A549 (cell line): ENCODE data around the gene TASOR2. TPM values are rescaled to one million over a fixed set of nuclear protein-coding genes. Genes with fewer than 3 reads are reported as not detected.

Experiments
- ATAC-seq, 2 experiments: fragments of 200-7000 bp in 1 of 2; fragments of >200 bp in 1 of 2; cut with Nextera tagmentation in 1 of 2; cut with Tn5 transposase in 1 of 2; 3 replicates each; pipeline versions ENCODE4 v1.8.0 to v1.9.1; 2018 to 2020; ENCODE audit warnings: mild to moderate bottlenecking in 1 of 2, moderate library complexity in 1 of 2
- CTCF ChIA-PET: fragments of 300-600 bp; sonication (Branson Sonifier 250); formaldehyde crosslinking; extraction: SDS; loops from one replicate; lab custom pipeline; 2021; ENCODE audit warnings: antibody characterized with exemption, inconsistent platforms; lab: Yijun Ruan, JAX
- POLR2A ChIA-PET: fragments of 350-600 bp; formaldehyde crosslinking; extraction: SDS; loops from one replicate; lab custom pipeline; 2021; ENCODE audit warnings: antibody characterized with exemption, inconsistent platforms; lab: Yijun Ruan, JAX
- DNase-seq, 2 experiments: peaks; one replicate each; pipeline versions ENCODE4 v3.0.0 to v3.0.0-alpha.2; 2011 to 2016; ENCODE audit warnings: low read depth in 1 of 2, low spot score in 1 of 2
- FAIRE-seq: peaks from 2 replicates; lab custom pipeline; 2011; peaks lifted over from hg19 to GRCh38; lab: Jason Lieb, UNC
- H3K27ac ChIP-seq, 2 experiments: fragments of >200 bp; sonication (Bioruptor Twin); formaldehyde crosslinking; 3 replicates each; pipeline ENCODE4 v1.5.1; 2016 to 2017
- H3K4me1 ChIP-seq: fragments of >200 bp; sonication (Bioruptor Twin); formaldehyde crosslinking; 3 replicates; pipeline ENCODE4 v1.6.1; 2016
- H3K4me2 ChIP-seq: fragments of >200 bp; sonication (Bioruptor Twin); formaldehyde crosslinking; 3 replicates; pipeline ENCODE4 v1.6.1; 2016
- H3K4me3 ChIP-seq: fragments of >200 bp; sonication (Bioruptor Twin); formaldehyde crosslinking; 3 replicates; pipeline ENCODE4 v1.5.1; 2016
- H3K9me3 ChIP-seq: fragments of >200 bp; sonication (Bioruptor Twin); formaldehyde crosslinking; 3 replicates; pipeline ENCODE4 v1.6.1; 2016
- CBX8 ChIP-seq: fragments of 200-600 bp; sonication (generic); IDR thresholded peaks from 2 replicates; pipeline ENCODE4 v1.6.1; 2016
- CHD2 ChIP-seq: fragments of 150-350 bp; IDR thresholded peaks from 2 replicates; pipeline ENCODE4 v1.6.1; 2014; ENCODE audit warnings: low read length; ENCODE audit not compliant: partially characterized antibody
- CHD4 ChIP-seq: fragments of 200-600 bp; sonication (generic); IDR thresholded peaks from 2 replicates; pipeline ENCODE4 v1.6.1; 2016; ENCODE audit warnings: antibody characterized with exemption, mild to moderate bottlenecking, borderline replicate concordance
- EHF ChIP-seq: fragments of 250-450 bp; sonication (Bioruptor Pico); IDR thresholded peaks from 2 replicates; pipeline ENCODE4 v1.5.0; 2020; ENCODE audit warnings: mild to moderate bottlenecking
- ESRRA ChIP-seq: fragments of 150-350 bp; IDR thresholded peaks from 2 replicates; pipeline ENCODE4 v1.6.1; 2014; ENCODE audit warnings: mild to moderate bottlenecking, low read length, borderline replicate concordance
- FOSL2 ChIP-seq, 2 experiments: fragments of 450-650 bp in 1 of 2; fragments of >200 bp in 1 of 2; sonication (Bioruptor Twin) in 1 of 2; formaldehyde crosslinking; IDR thresholded peaks; 2 replicates each; pipeline versions ENCODE4 v1.5.0 to v1.6.1; 2016 to 2020; ENCODE audit warnings: mild to moderate bottlenecking in 1 of 2, moderate library complexity in 1 of 2
- HOXB13 ChIP-seq: fragments of 250-450 bp; sonication (Bioruptor Pico); IDR thresholded peaks from 2 replicates; pipeline ENCODE4 v1.5.0; 2020; ENCODE audit warnings: low read depth, mild to moderate bottlenecking, moderate library complexity
- HOXB5 ChIP-seq: fragments of 250-450 bp; sonication (Bioruptor Pico); IDR thresholded peaks from 2 replicates; pipeline ENCODE4 v1.5.0; 2020; ENCODE audit warnings: mild to moderate bottlenecking, moderate library complexity
- KDM5A ChIP-seq: fragments of 200-600 bp; sonication (generic); IDR thresholded peaks from 2 replicates; pipeline ENCODE4 v1.6.1; 2016; ENCODE audit warnings: antibody characterized with exemption, mild to moderate bottlenecking
- MYC ChIP-seq: IDR thresholded peaks from 2 replicates; pipeline ENCODE4 v1.6.1; 2012; ENCODE audit warnings: mild to moderate bottlenecking, inconsistent platforms, low read length, improper control_type of control experiment, borderline replicate concordance
- NR3C1 ChIP-seq: fragments of >200 bp; sonication (Bioruptor Twin); formaldehyde crosslinking; IDR thresholded peaks from 3 replicates; pipeline ENCODE4 v1.6.1; 2017
- PHF8 ChIP-seq: fragments of 200-600 bp; sonication (generic); IDR thresholded peaks from 2 replicates; pipeline ENCODE4 v1.6.1; 2016; ENCODE audit warnings: low read depth, mild to moderate bottlenecking, antibody characterized with exemption, moderate library complexity, borderline replicate concordance
- RAD21 ChIP-seq, 2 experiments: fragments of >200 bp in 1 of 2; sonication (Bioruptor Twin) in 1 of 2; formaldehyde crosslinking in 1 of 2; IDR thresholded peaks in 1 of 2; conservative IDR thresholded peaks in 1 of 2; 2 replicates in 1 of 2; 3 replicates in 1 of 2; pipeline ENCODE4 v1.6.1; 2012 to 2018; ENCODE audit warnings: inconsistent platforms in 1 of 2
- RFX5 ChIP-seq: fragments of 450-650 bp; IDR thresholded peaks from 2 replicates; pipeline ENCODE4 v1.7.1; 2014; ENCODE audit warnings: antibody characterized with exemption, mild to moderate bottlenecking, moderate library complexity
- SMC3 ChIP-seq: fragments of >200 bp; sonication (Bioruptor Twin); formaldehyde crosslinking; IDR thresholded peaks from 3 replicates; pipeline ENCODE4 v1.6.1; 2018; ENCODE audit warnings: inconsistent platforms
- SREBF2 ChIP-seq: fragments of 450-650 bp; IDR thresholded peaks from 2 replicates; pipeline ENCODE4 v1.6.1; 2014; ENCODE audit warnings: mild to moderate bottlenecking, moderate library complexity
- ZNF302 ChIP-seq: fragments of 250-450 bp; sonication (Bioruptor Pico); IDR thresholded peaks from 2 replicates; pipeline ENCODE4 v1.9.0; 2021; ENCODE audit warnings: inconsistent platforms, mild to moderate bottlenecking, moderate library complexity
- ZSCAN20 ChIP-seq: fragments of 250-450 bp; sonication (Bioruptor Pico); IDR thresholded peaks from 2 replicates; pipeline ENCODE4 v1.8.0; 2022; ENCODE audit warnings: mild to moderate bottlenecking, moderate library complexity
- WGBS: methylation state at CpG from one replicate; pipeline ENCODE4 v1.1.6; 2017; ENCODE audit errors: missing lambda C conversion rate; 5-methylcytosine and 5-hydroxymethylcytosine counted together
- polyA plus RNA-seq, 4 experiments: library from polyadenylated mRNA; depleted of rRNA in 3 of 4; stranded (reverse); fragments of >200 nt; fragmentation: RNase III in 1 of 4; extraction: RNeasy Plus Mini Kit Qiagen cat#74134 plus additional on column Dnase treatment in 1 of 4; gene quantifications; 2 replicates in 3 of 4; 3 replicates in 1 of 4; pipeline ENCODE4 v1.2.3, GENCODE V29; 2011 to 2017
- TF ChIP-seq, protein P1 (sequence below): fragments of 250-450 bp; sonication (Bioruptor Pico); IDR thresholded peaks from 2 replicates; pipeline ENCODE4 v1.5.0; 2021; ENCODE audit warnings: mild to moderate bottlenecking, moderate library complexity, borderline replicate concordance
- TF ChIP-seq, protein P2 (sequence below): fragments of >200 bp; sonication (Bioruptor Twin); formaldehyde crosslinking; IDR thresholded peaks from 2 replicates; pipeline ENCODE4 v1.6.1; 2016
- TF ChIP-seq, protein P3 (sequence below): fragments of >200 bp; sonication (Bioruptor Twin); formaldehyde crosslinking; IDR thresholded peaks from 3 replicates; pipeline ENCODE4 v1.6.1; 2016
- TF ChIP-seq, protein P4 (sequence below): fragments of >200 bp; sonication (Bioruptor Twin); formaldehyde crosslinking; IDR thresholded peaks from 3 replicates; pipeline ENCODE4 v1.5.1; 2016
- TF ChIP-seq, protein P5 (sequence below): fragments of 450-650 bp; IDR thresholded peaks from 2 replicates; pipeline ENCODE4 v1.6.1; 2014; ENCODE audit warnings: antibody characterized with exemption

TASOR2 gene
- polyA plus RNA-seq, 2 of the 4 experiments (the other 2 are of a cell fraction): 27.0 to 96.7 TPM

DNA sequence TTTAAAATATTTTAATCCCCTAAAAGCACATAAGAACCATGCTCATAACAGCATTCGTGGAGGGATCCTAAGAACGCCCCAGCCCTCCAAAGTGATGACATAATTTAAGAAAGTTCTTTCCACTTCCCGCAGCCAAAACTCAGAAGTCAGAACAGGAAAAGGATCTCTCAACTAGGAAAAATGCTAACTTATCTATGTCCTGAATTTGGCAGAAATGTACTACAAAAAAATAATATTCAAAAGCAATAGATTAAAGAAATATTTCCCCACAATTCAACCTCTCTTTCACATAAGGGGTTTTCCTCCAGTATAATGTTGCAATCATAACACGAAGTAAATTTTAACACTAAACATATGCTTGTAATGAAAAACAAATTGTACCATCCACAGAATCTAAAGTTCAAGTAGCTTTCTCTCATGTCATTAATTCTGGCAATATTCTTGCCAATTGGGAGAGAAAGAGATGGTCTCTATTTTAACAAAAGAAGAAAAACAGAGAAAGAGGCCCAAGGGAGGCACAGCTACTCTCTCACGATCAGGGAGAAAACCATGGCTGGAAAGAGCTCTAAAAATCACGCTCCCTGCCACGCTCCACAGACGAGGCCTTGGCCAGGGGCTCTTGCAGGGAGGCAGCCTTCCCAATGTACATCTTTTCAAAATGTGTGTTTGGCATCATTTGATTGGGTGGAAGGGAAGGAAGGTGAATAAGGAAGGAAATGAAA is 41.1 kb upstream of the TASOR2 start:
- TF ChIP-seq RAD21 (conservative IDR thresholded peaks at IDR 0.05 in 1 of 2, IDR thresholded peaks at IDR 0.05 in 1 of 2) (no peak), PHF8 (no peak), EHF (no peak), ESRRA (no peak), ZSCAN20 (no peak), NR3C1 (no peak), SREBF2 (no peak), KDM5A (no peak), MYC (no peak), SMC3 (no peak)
- FAIRE-seq: no peak
- WGBS: 92% methylated on average over 8 of the region's 8 CpGs
- no peak overlapping the region for H3K4me3 ChIP-seq
- H3K27ac ChIP-seq: no peak overlapping the region
- DNase-seq: no peak
- ATAC-seq: no peak
- no peaks in the 10 kb centered on the region for H3K9me3 ChIP-seq
- ChIA-PET POLR2A (no interaction called here), CTCF (interaction anchor here (0.6 to 2.6 kb wide), 8 partner anchors 10 to 167 kb away, joined by 3 to 9 read pairs (median 4); no protein-coding TSS in a partner anchor)
- H3K4me1 ChIP-seq: no peaks in the 10 kb centered on the region
- no peak overlapping the region for H3K4me2 ChIP-seq

DNA sequence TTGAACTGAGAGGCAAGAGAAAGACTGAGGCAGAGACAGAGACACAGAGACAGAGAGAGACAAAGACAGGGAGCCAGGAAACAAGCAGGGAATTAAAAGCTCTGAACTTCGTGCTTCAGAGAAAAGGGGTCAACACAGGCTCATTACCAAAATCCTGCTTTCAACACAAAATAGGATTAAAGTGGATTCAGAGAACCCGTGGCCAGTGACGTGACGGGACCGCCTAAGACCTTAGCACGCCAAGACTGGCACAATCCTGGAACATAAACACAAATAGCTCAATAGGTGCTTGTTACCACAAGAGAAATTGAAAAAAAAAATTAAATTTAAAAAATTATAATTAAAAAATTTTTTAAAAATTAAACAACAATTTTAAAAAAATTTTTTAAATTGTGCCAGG is 39.7 kb upstream of the TASOR2 start:
- FAIRE-seq (no peak), DNase-seq (no peak), ATAC-seq (no peak)
- no peak for TF ChIP-seq RFX5
- TF ChIP-seq NR3C1: no peak
- TF ChIP-seq, protein P1, sequence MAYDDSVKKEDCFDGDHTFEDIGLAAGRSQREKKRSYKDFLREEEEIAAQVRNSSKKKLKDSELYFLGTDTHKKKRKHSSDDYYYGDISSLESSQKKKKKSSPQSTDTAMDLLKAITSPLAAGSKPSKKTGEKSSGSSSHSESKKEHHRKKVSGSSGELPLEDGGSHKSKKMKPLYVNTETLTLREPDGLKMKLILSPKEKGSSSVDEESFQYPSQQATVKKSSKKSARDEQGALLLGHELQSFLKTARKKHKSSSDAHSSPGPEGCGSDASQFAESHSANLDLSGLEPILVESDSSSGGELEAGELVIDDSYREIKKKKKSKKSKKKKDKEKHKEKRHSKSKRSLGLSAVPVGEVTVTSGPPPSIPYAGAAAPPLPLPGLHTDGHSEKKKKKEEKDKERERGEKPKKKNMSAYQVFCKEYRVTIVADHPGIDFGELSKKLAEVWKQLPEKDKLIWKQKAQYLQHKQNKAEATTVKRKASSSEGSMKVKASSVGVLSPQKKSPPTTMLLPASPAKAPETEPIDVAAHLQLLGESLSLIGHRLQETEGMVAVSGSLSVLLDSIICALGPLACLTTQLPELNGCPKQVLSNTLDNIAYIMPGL (CRISPR knock-in tag): no peak
- TF ChIP-seq MYC: no peak
- TF ChIP-seq ESRRA: no peak
- TF ChIP-seq, protein P2, sequence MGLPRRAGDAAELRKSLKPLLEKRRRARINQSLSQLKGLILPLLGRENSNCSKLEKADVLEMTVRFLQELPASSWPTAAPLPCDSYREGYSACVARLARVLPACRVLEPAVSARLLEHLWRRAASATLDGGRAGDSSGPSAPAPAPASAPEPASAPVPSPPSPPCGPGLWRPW: no peak
- no peak for TF ChIP-seq CHD4
- no peak for TF ChIP-seq RAD21 (conservative IDR thresholded peaks at IDR 0.05 in 1 of 2, IDR thresholded peaks at IDR 0.05 in 1 of 2)
- no peak for TF ChIP-seq HOXB5
- TF ChIP-seq, protein P3, sequence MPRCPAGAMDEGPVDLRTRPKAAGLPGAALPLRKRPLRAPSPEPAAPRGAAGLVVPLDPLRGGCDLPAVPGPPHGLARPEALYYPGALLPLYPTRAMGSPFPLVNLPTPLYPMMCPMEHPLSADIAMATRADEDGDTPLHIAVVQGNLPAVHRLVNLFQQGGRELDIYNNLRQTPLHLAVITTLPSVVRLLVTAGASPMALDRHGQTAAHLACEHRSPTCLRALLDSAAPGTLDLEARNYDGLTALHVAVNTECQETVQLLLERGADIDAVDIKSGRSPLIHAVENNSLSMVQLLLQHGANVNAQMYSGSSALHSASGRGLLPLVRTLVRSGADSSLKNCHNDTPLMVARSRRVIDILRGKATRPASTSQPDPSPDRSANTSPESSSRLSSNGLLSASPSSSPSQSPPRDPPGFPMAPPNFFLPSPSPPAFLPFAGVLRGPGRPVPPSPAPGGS: no peak
- no peak for TF ChIP-seq FOSL2 (IDR thresholded peaks at IDR 0.05)
- no peak for TF ChIP-seq FOSL2 (CRISPR knock-in tag; IDR thresholded peaks at IDR 0.05)
- TF ChIP-seq, protein P4, sequence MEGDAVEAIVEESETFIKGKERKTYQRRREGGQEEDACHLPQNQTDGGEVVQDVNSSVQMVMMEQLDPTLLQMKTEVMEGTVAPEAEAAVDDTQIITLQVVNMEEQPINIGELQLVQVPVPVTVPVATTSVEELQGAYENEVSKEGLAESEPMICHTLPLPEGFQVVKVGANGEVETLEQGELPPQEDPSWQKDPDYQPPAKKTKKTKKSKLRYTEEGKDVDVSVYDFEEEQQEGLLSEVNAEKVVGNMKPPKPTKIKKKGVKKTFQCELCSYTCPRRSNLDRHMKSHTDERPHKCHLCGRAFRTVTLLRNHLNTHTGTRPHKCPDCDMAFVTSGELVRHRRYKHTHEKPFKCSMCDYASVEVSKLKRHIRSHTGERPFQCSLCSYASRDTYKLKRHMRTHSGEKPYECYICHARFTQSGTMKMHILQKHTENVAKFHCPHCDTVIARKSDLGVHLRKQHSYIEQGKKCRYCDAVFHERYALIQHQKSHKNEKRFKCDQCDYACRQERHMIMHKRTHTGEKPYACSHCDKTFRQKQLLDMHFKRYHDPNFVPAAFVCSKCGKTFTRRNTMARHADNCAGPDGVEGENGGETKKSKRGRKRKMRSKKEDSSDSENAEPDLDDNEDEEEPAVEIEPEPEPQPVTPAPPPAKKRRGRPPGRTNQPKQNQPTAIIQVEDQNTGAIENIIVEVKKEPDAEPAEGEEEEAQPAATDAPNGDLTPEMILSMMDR: no peak
- no peak for TF ChIP-seq CBX8
- no peak for TF ChIP-seq HOXB13 (CRISPR knock-in tag)
- TF ChIP-seq CHD2: no peak
- TF ChIP-seq, protein P5, sequence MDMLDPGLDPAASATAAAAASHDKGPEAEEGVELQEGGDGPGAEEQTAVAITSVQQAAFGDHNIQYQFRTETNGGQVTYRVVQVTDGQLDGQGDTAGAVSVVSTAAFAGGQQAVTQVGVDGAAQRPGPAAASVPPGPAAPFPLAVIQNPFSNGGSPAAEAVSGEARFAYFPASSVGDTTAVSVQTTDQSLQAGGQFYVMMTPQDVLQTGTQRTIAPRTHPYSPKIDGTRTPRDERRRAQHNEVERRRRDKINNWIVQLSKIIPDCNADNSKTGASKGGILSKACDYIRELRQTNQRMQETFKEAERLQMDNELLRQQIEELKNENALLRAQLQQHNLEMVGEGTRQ: no peak
- no peak for TF ChIP-seq ZNF302 (CRISPR knock-in tag)
- H3K27ac ChIP-seq: no peak overlapping the region
- no peaks in the 10 kb centered on the region for H3K9me3 ChIP-seq
- WGBS: 91% methylated on average over 6 of the region's 6 CpGs
- ChIA-PET POLR2A (no interaction called here), CTCF (interaction anchor here (1.3 to 1.8 kb wide), 3 partner anchors 15 to 22 kb away, joined by 5 to 8 read pairs (median 5); no protein-coding TSS in a partner anchor)
- no peaks in the 10 kb centered on the region for H3K4me1 ChIP-seq
- no peak overlapping the region for H3K4me2 ChIP-seq
- no peak overlapping the region for H3K4me3 ChIP-seq
